KOPT-K1 (cell line): ENCODE data around the gene GPR55.

Experiments used
- H3K27ac ChIP-seq: fragments of 200-600 bp; sonication (generic); 2 replicates; pipeline ENCODE4 v1.5.1; 2016; ENCODE audit warnings: antibody characterized with exemption, mild to moderate bottlenecking, low read depth, low read length; ENCODE audit not compliant: poor library complexity, severe bottlenecking
- H3K36me3 ChIP-seq: fragments of 200-600 bp; sonication (generic); 2 replicates; pipeline ENCODE4 v1.5.1; 2017; ENCODE audit warnings: antibody characterized with exemption, mild to moderate bottlenecking, low read length, moderate library complexity; ENCODE audit not compliant: insufficient read depth
- H3K9me3 ChIP-seq: fragments of 200-600 bp; sonication (generic); 2 replicates; pipeline ENCODE4 v1.5.1; 2017; ENCODE audit warnings: antibody characterized with exemption, low read length, mild to moderate bottlenecking; ENCODE audit not compliant: insufficient read depth, poor library complexity, severe bottlenecking

The GPR55 gene

GRCh38 chr2:230906471-230907230 lies 18.4 kb downstream of the GPR55 start:
- H3K9me3 ChIP-seq: no peaks in the 10 kb centered on the region
- H3K36me3 ChIP-seq: no peaks in the 10 kb centered on the region
- no peak overlapping the region for H3K27ac ChIP-seq

DNA sequence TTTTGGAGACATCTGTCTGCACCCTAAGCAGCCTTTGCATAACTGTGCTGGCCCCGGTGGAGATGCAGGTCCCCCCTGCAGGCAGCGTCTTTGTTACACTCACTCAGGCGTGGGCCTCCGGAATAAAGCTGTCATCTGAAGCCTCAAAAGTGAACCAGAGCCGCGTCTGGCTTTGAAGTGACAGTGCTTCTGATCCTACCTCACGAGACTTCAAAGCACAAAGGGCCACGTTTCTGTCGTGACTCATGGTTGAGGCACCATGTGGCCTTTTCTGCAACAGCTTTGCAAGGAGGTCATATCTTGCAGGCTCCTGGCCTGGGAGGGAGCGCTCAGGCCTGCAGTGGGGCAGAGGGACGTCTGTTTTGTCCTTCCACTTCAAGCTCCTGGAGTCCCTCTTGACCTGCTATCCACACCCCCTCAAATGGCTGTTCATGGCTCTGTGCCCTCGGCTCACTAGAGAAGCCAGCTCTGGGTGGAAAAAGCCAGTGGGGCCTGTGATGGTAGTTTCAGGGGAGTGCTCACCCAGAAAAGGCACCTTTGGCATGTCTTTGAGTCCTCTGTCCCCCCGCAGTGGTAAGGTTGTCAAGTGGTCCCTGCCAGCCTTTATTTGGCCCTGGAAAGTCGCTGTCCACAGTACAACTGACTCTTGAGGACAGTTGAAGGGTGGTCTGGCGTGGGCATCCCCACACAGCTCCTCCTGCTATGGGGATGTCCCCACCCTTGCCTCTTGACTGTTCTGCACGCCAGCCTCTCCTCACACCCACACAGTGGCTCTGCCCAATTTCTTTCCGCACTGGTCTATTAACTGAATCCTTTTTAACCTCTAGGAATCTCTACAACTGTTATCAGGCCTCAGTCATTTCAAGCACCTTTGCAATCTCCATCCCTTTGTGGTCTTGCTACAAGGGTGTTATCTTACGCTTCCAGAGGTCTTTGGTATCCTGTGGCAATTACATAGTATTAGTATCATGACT lies 19.3 kb downstream of the GPR55 start:
- H3K9me3 ChIP-seq: no peaks in the 10 kb centered on the region
- H3K36me3 ChIP-seq: no peaks in the 10 kb centered on the region
- H3K27ac ChIP-seq: peak overlapping the region; percentile 37

- peak overlapping the region; percentile 37 for H3K27ac ChIP-seq
- H3K36me3 ChIP-seq: no peaks in the 10 kb centered on the region
- H3K9me3 ChIP-seq: no peaks in the 10 kb centered on the region
These were observed 20.1 kb downstream of the GPR55 start for GRCh38 chr2:230904856-230905447.

DNA sequence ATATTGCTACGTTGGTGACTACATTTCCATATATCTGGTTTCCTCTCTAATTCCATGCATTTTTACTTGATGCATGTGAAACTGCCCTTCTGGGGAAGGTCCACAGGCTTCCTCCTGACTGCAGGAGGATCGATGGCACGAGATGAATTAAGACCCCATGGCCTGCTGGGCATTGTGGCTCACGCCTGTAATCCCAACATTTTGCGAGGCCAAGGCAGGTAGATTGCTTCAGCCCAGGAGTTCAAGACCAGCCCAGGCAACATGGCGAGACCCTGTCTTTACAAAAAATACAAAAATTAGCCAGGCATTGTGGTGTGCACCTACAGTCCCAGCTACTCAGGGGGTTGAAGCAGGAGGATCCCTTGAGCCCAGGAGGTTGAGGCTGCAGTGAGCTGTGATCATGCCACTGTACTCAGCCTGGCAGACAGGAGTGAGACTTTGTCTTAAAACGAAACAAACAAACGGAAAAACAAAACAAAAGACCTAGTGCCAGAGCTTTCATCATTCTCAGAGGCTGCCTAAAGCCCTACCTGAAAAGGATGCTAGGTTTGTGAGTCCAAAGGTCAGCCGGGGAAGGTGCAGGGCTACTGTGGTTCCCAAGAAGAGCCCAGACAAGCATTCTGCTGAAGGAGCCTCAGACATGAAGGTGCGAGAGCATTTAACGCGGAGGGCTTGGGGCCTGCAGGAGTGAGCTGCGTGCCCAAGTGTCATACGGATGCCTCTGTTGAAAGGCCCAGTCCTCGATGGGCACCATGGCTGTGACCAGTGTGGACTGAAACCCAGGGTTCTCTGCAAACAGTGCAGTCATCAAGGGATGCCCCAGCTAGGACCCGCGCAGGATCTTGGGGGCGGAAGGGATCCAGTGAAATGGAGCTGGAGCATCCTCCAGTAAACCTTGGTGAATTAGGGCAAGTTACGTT lies 21.6 kb downstream of the GPR55 start:
- Histone ChIP-seq H3K27ac (no peak overlapping the region), H3K36me3 (no peaks in the 10 kb centered on the region), H3K9me3 (no peaks in the 10 kb centered on the region)

DNA sequence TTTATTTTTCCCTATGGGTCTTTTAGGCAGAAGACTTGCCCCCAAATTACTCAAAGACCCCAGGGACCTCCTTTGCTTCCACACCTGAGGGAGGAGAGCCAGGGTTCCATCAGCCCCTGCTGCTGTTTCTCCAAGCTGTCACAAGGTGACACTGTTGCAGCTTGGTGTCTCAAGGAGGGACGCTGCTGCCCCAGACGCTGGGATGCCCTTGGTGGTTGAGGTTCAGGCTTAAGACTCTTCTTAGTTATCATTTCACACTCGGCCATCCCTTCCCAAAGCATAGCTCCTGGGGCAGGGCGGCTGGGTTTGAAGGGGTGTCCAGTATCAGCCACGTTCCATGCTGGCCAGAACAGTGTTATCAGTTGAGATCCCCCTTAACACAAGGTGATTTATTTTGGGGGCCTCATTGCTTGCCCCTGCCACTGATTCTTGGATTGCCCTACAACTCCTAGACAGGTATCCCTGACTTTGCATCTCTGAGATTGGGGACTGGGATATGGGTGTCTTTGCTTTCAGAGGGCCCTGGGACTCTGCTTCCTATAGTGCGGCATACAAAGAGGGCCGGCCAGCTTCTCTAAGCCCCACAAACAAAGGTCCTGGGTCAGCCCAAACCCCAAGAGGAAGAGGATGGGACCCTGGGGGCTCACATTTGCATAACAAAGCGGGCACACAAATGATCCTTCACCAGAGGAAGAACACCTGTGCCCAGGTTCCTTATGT lies 22.7 kb downstream of the GPR55 start:
- Histone ChIP-seq H3K9me3 (no peaks in the 10 kb centered on the region), H3K27ac (no peak overlapping the region), H3K36me3 (no peaks in the 10 kb centered on the region)

DNA sequence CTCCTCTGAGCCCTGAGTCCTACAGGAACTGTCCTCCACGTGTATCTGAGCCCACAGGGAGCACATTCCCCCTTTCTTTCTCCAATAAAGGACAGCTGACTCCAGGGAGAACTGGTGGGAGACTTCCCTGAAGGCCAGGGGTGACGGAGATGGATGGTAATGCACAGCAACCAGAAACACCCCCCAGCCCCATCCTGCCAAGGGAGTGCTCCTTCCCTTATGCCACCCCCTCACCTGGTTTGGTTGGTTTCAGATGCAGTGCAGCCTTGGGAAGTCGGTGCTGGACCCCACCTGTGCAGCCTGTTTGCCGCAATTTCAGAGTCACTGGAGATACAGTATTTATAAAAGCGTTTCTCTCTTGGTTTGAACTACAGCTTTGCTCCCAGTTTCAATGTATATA lies 24.0 kb downstream of the GPR55 start:
- H3K9me3 ChIP-seq: no peaks in the 10 kb centered on the region
- H3K27ac ChIP-seq: no peak overlapping the region

DNA sequence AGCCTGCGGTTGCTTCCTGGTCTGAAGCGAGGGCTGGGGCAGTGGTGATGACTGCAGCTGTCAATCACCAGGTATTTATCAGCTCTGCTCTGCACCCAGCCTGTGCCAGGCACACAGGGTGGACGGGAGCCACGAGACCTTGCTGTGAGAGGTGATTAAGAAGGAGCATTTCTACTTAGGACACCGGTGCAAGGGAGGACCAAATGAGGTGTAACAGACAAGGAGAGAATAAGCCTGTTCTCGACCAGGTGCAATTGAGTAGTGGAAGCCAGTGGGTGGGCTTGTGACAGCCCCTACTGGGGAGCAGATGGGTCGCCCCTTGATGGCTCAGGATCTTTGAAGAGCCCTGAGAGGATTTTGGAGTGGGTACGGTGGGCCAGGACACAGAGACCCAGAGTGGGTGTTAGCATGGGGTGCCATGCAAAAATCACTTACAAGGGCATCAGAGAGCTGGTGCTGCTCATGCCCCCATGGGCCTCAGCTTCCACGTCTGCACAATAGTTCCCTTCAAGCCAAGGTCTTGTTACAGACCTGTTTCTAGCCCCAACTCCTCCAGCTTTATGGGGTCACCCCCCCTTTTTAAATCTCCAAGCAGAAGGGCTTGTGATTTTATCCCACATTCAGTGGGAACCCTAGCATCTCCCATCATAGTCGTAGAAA lies 24.6 kb downstream of the GPR55 start:
- Histone ChIP-seq H3K27ac (no peak overlapping the region), H3K9me3 (no peaks in the 10 kb centered on the region), H3K36me3 (no peaks in the 10 kb centered on the region)

More for the DNA sequence above, 24.0 kb downstream of the GPR55 start:
- no peaks in the 10 kb centered on the region for H3K36me3 ChIP-seq

DNA sequence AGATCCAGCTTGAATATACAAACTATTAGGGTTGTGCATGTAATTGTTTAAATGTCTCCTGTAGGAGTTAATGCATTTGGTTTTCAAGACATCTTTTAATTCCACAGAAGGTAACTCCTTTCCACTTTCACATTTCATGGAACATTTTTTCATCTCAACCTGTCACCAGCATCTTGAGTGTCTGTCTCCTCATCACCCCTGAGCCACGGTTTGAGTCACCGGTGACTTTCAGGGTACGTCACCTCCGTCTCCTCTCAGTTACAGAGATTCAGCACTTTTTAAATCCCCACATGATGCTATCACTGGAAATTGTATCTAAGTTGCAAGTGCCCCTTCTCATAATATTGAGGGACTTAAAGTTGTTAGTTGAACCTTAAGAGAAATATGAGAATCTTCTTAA lies 25.3 kb downstream of the GPR55 start:
- Histone ChIP-seq H3K36me3 (no peaks in the 10 kb centered on the region), H3K27ac (no peak overlapping the region), H3K9me3 (no peaks in the 10 kb centered on the region)

- no peaks in the 10 kb centered on the region for H3K36me3 ChIP-seq
- H3K9me3 ChIP-seq: no peaks in the 10 kb centered on the region
- H3K27ac ChIP-seq: no peak overlapping the region
These were observed 25.8 kb downstream of the GPR55 start for GRCh38 chr2:230899287-230899686.

DNA sequence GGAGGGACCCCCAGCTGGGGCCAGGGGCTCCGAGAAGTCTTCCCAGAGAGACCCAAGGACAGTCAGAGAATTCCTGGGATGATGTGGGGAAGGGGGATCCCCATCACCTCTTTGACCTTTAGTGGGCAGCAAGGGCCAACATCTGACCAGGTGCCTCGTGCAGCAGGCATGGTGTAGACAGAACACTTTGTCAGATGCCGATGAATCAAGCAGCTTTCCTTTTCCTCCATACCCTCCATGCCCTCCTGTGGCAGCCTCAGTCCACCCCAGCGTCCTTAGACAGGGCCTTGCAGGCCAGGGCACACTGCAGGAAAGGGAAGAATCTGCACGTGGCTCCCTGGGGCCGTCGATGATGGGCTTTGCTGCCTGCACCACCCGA lies 26.3 kb downstream of the GPR55 start:
- Histone ChIP-seq H3K36me3 (no peaks in the 10 kb centered on the region), H3K9me3 (no peaks in the 10 kb centered on the region), H3K27ac (no peak overlapping the region)

GRCh38 chr2:230898016-230898712 lies 26.9 kb downstream of the GPR55 start:
- H3K27ac ChIP-seq: no peak overlapping the region

GRCh38 chr2:230896346-230897115 lies 28.5 kb downstream of the GPR55 start:
- H3K9me3 ChIP-seq: no peaks in the 10 kb centered on the region

More at GRCh38 chr2:230898016-230898712, 26.9 kb downstream of the GPR55 start:
- Histone ChIP-seq H3K36me3 (no peaks in the 10 kb centered on the region), H3K9me3 (no peaks in the 10 kb centered on the region)

More at GRCh38 chr2:230896346-230897115, 28.5 kb downstream of the GPR55 start:
- Histone ChIP-seq H3K36me3 (no peaks in the 10 kb centered on the region), H3K27ac (peak overlapping the region; percentile 91)
